Measurements from ENCODE around the gene TMEM200C. TPM values are rescaled to one million over a fixed set of nuclear protein-coding genes. Genes with fewer than 3 reads are reported as not detected.

TMEM200C gene
- total RNA-seq, 2 donors from 2014 or later, result not detected

GRCh38 chr18:5914951-5915350 is 19.6 kb upstream of the TMEM200C start:
- no peak for DNase-seq (ENCODE audit: low spot score)
- Histone ChIP-seq H3K27me3 (replicated peaks; ENCODE audit: insufficient read depth) (no peaks in the 10 kb centered on the region), H3K36me3 (no peaks in the 10 kb centered on the region), H3K4me1 (ENCODE audit: control insufficient read depth in 1 of 2, low read depth in 2 of 2) (no peaks in the 10 kb centered on the region), H3K4me3 (no peak overlapping the region), H3K9me3 (no peaks in the 10 kb centered on the region), H3K27ac (no peak overlapping the region)
- TF ChIP-seq, protein P1, sequence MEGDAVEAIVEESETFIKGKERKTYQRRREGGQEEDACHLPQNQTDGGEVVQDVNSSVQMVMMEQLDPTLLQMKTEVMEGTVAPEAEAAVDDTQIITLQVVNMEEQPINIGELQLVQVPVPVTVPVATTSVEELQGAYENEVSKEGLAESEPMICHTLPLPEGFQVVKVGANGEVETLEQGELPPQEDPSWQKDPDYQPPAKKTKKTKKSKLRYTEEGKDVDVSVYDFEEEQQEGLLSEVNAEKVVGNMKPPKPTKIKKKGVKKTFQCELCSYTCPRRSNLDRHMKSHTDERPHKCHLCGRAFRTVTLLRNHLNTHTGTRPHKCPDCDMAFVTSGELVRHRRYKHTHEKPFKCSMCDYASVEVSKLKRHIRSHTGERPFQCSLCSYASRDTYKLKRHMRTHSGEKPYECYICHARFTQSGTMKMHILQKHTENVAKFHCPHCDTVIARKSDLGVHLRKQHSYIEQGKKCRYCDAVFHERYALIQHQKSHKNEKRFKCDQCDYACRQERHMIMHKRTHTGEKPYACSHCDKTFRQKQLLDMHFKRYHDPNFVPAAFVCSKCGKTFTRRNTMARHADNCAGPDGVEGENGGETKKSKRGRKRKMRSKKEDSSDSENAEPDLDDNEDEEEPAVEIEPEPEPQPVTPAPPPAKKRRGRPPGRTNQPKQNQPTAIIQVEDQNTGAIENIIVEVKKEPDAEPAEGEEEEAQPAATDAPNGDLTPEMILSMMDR (IDR thresholded peaks at IDR 0.05), result no peak
- ATAC-seq (ENCODE audit: insufficient number of reproducible peaks, low FRiP score, low read depth), result no peak

GRCh38 chr18:5914016-5914415 is 18.7 kb upstream of the TMEM200C start:
- H3K4me3 ChIP-seq, result no peak overlapping the region
- H3K27ac ChIP-seq, result no peak overlapping the region
- TF ChIP-seq, protein P1 (IDR thresholded peaks at IDR 0.05), result no peak
- H3K27me3 ChIP-seq (replicated peaks; ENCODE audit: insufficient read depth), result no peaks in the 10 kb centered on the region
- no peaks in the 10 kb centered on the region for H3K9me3 ChIP-seq
- no peaks in the 10 kb centered on the region for H3K36me3 ChIP-seq
- no peak for ATAC-seq (ENCODE audit: insufficient number of reproducible peaks, low FRiP score, low read depth)
- DNase-seq (ENCODE audit: low spot score), result no peak
- H3K4me1 ChIP-seq (ENCODE audit: control insufficient read depth in 1 of 2, low read depth in 2 of 2), result no peaks in the 10 kb centered on the region

DNA sequence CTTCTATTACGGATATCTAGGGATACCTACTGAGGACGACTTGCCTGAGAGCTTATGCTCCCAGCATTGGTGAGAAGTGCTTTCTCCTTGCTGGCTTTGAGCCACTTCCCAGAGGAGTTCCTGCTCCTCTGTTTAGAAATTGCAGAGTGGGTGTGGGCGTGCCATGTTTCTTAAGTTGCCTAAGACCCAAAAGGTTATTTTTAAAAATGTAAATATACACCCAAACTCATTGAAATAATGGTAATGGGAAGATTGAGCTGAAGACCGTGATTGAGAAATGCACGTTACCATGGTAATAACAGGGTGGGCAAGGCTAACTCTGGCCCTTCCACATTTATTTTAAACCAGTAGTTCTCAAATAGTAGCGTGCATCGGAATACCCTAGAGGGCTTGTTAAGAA is 17.2 kb upstream of the TMEM200C start:
- no peaks in the 10 kb centered on the region for H3K9me3 ChIP-seq
- ATAC-seq (ENCODE audit: insufficient number of reproducible peaks, low FRiP score, low read depth) (no peak), DNase-seq (ENCODE audit: low spot score) (no peak)
- TF ChIP-seq, protein P1 (IDR thresholded peaks at IDR 0.05), result no peak
- H3K27me3 ChIP-seq (replicated peaks; ENCODE audit: insufficient read depth), result no peaks in the 10 kb centered on the region
- H3K27ac ChIP-seq, result no peak overlapping the region
- no peaks in the 10 kb centered on the region for H3K4me1 ChIP-seq (ENCODE audit: control insufficient read depth in 1 of 2, low read depth in 2 of 2)
- no peaks in the 10 kb centered on the region for H3K36me3 ChIP-seq
- no peak overlapping the region for H3K4me3 ChIP-seq

GRCh38 chr18:5909125-5909524 is 13.8 kb upstream of the TMEM200C start:
- no peak for DNase-seq (ENCODE audit: low spot score)
- Histone ChIP-seq H3K9me3 (no peaks in the 10 kb centered on the region), H3K36me3 (no peaks in the 10 kb centered on the region), H3K27me3 (replicated peaks; ENCODE audit: insufficient read depth) (no peaks in the 10 kb centered on the region), H3K4me1 (ENCODE audit: control insufficient read depth in 1 of 2, low read depth in 2 of 2) (no peaks in the 10 kb centered on the region), H3K4me3 (no peak overlapping the region), H3K27ac (no peak overlapping the region)
- no peak for ATAC-seq (ENCODE audit: insufficient number of reproducible peaks, low FRiP score, low read depth)
- TF ChIP-seq, protein P1 (IDR thresholded peaks at IDR 0.05), result no peak

DNA sequence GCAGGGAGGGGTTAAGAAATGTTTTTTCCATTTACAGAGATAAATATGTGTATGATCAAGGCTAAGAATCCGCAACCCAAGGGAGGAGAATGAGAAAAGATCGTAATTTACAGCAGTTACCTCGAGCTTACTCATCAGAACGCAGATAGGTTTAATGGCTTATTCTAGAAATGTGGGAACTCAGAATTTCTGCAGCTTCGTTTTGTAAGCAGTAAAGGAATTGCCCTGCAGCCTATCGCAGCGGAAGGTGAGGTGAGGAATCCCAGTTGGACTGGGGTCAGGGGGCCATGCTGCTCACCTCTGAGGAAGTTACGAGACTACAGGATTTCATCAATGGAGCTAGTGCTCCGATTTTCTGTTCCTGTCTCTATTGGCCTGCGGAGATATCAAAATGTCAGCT is 8.1 kb upstream of the TMEM200C start:
- TF ChIP-seq, protein P1 (IDR thresholded peaks at IDR 0.05), result no peak
- DNase-seq (ENCODE audit: low spot score) (no peak), ATAC-seq (ENCODE audit: insufficient number of reproducible peaks, low FRiP score, low read depth) (no peak)
- Histone ChIP-seq H3K4me1 (ENCODE audit: control insufficient read depth in 1 of 2, low read depth in 2 of 2) (no peaks in the 10 kb centered on the region), H3K27ac (no peak overlapping the region), H3K27me3 (replicated peaks; ENCODE audit: insufficient read depth) (no peaks in the 10 kb centered on the region), H3K4me3 (no peak overlapping the region), H3K9me3 (no peaks in the 10 kb centered on the region), H3K36me3 (no peaks in the 10 kb centered on the region)

Data from thoracic aorta (tissue), 2 donors.